GM12875 (cell line): ENCODE results near the gene SCO2.
A peak's percentile ranks its signal among the peaks of the same experiment; 100 is the strongest.

ENCODE experiments used
- H3K4me3 ChIP-seq: one replicate; pipeline ENCODE4 v1.5.1; 2011; ENCODE audit warnings: low read depth, low read length, control low read depth
- CTCF ChIP-seq: IDR thresholded peaks from 2 replicates; pipeline ENCODE4 v1.5.1; 2011; ENCODE audit warnings: low read depth, mild to moderate bottlenecking, control low read depth, inconsistent platforms, low read length, moderate library complexity, borderline replicate concordance; ENCODE audit not compliant: insufficient read depth

Gene SCO2

GRCh38 chr22:50525858-50526107 lies 385 bp upstream of the SCO2 start:
- TF ChIP-seq CTCF: peak; percentile 59; the same call in 1 of the 2 replicates
- H3K4me3 ChIP-seq: peak overlapping the region; percentile 89

DNA sequence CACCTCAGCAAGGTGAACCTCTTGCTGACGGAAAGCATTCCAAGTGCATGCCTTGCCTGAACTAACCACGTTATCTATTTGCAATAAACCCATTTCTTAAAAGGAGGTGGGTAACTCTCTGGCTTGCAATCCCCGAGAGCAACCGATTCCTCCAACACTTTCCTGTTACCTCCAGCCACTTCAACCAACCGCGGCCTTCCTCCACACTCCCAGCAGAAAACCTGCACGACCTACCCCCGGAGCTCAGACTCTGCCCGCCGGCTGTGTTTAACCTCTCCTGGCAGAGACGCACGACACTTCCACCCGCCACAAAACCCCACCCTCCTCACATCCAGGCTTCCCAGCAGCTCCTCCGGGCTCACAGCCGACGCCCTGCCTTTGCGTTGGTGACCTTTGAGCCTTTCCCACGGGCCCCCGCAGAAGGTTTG lies 708 bp downstream of the SCO2 start:
- peak overlapping the region; percentile 89 for H3K4me3 ChIP-seq
- no peak for TF ChIP-seq CTCF

GRCh38 chr22:50523806-50524675 lies 1.4 kb downstream of the SCO2 start:
- TF ChIP-seq CTCF: no peak
- H3K4me3 ChIP-seq: peak overlapping the region; percentile 89

- no peak overlapping the region for H3K4me3 ChIP-seq
- no peak for TF ChIP-seq CTCF
Measured at GRCh38 chr22:50523458-50523805, 2.0 kb downstream of the SCO2 start.

- TF ChIP-seq CTCF: no peak
- no peak overlapping the region for H3K4me3 ChIP-seq
Measured at GRCh38 chr22:50522806-50523438, 2.5 kb downstream of the SCO2 start.

DNA sequence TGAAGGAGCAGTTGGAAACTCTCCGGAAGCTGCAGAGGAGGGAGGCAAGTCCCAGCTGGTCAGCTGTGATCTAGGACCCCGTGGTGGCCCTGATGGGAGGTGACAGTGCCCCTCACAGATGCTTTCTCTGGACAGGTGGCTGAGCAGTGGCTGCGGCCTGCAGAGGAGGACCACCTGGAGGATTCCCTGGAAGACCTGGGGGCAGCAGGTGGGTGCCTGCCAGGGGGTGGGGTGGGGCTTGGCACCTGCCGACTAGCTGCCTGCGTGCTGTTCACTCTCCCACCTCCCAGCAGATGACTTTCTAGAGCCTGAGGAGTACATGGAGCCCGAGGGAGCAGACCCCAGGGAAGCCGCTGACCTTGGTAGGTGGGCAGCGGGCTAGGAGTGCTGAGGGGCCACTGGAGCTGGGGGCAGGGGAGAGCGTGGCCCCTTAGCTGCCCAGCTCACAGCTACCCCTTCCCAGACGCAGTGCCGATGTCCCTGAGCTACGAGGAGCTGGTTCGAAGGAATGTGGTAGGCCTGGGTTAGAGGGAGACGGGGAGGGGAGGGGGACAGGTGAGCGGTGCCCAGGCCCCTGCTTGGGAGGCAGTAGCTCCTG lies 3.1 kb downstream of the SCO2 start:
- no peak for TF ChIP-seq CTCF
- H3K4me3 ChIP-seq: no peak overlapping the region

DNA sequence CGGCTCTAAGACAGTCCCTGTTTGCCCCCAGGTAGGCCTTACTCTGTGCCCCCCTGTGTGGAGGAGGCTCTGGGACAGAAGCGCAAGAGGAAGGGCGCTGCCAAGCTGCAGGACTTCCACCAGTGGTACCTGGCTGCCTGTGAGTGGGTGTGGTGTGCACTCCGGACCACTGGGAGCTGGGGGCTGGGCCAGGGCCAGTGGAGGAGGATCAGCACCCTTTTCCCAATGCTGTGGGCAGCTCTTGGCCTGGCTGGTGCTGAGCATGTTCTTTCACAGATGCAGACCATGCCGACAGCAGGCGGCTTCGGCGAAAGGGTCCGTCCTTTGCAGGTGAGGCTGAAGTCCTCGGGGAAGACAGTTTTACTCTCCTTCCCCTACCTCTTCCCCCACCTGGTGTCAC lies 3.7 kb downstream of the SCO2 start:
- TF ChIP-seq CTCF: no peak
- no peak overlapping the region for H3K4me3 ChIP-seq
